NOMO-1 treated with DMSO at 0.1 percent for 48 hours (cell line): ENCODE data around the gene DTD2.
"Not testable (repeated sequence)": the region's sequence is repeated elsewhere in the genome, so short reads cannot be mapped to it uniquely, and the experiment has no call there.

ENCODE experiments used
- DNase-seq: peaks from one replicate; lab custom pipeline; 2025; ENCODE audit not compliant: unreplicated experiment; lab: John Stamatoyannopoulos, UW

Gene DTD2

DNA sequence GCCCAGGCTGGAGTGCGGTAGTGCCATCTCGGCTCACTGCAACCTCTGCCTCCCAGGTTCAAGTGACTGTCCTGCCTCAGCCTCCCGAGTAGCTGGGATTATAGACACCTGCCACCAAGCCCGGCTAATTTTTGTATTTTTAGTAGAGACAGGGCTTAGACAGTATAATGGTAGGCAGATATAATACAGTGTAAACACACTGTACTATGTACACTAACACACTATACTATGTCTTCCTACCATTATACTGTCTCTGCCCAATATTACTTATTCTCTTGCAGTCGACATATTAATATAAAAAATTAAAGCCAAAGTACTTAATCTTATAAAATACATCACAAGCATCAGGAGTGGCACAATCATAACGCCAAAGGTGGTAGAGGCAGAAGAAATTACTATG is 15.0 kb downstream of the DTD2 start:
- no peak for DNase-seq

DNA sequence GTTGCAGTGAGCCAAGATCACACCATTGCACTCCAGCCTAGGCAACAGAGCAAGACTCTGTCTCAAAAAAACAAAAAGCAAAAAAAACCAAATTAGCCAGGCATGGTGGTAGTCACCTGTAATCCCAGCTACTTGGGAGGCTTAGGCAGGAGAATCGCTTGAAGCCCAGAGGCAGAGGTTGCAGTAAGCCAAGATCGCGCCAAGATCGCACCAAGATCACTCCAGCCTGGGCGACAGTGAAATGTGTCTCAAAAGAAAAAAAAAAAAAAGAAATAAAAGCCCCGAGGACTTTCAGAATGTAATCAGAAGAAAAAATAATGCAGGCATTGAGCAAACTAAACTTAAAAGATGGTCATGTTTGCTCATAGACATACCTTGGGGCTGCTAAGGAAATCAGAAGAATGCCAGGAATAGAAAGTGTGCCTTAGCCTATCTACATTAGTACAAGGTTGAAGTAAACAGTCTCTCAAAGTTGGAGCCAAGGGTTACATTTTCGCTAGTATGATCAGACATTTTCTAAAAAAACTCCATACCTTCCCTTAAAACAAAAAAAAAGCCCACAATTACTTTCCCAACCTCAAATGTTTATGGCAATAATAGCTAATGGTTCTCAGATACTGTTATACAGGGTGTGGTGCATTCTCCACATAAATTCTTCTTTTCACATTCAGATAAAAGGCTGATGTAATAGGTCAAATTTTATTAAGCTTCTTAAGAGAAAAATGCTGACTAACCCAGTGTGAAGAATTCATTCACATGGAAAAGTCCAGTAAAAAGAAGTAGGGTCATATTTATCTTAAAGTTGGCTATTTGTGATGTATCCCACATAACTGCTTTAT is 15.8 kb downstream of the DTD2 start:
- no peak for DNase-seq

DNA sequence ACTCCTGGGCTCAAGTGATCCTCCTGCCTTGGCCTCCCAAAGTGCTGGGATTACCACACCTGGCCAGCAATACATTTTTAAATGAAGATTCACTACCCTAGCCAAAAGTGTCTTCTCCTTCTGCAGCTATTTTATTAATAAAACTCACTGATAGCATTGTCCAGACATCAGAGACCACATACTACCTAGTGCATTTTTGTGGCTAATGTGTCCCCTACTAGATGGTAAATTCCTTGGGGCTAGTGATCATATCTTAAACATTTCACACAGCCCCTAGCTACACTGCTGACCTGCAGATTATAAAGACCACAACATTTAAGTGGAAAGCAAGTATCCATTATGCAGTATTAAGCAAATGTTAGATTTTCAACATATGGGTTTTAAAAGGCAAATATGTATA is 17.0 kb downstream of the DTD2 start:
- DNase-seq = no peak

DNA sequence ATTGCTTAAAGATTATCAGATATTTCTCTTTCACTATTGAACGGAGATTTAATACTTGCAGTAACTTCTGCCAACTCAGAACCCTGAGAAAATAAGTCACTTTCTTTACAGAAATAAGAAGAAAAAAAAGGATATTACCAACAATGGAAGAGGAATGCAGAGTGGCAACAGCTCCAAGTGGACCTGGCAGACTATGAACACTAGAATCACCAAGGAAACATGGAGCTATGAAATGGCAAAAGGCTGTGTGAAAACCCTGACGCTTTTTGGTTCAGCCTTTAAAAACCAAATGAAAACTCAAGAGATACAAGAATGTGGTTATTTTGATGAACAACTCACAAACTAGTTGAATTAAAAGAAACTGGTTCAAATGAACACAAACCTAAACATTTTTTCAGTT is 17.7 kb downstream of the DTD2 start:
- no peak for DNase-seq

DNA sequence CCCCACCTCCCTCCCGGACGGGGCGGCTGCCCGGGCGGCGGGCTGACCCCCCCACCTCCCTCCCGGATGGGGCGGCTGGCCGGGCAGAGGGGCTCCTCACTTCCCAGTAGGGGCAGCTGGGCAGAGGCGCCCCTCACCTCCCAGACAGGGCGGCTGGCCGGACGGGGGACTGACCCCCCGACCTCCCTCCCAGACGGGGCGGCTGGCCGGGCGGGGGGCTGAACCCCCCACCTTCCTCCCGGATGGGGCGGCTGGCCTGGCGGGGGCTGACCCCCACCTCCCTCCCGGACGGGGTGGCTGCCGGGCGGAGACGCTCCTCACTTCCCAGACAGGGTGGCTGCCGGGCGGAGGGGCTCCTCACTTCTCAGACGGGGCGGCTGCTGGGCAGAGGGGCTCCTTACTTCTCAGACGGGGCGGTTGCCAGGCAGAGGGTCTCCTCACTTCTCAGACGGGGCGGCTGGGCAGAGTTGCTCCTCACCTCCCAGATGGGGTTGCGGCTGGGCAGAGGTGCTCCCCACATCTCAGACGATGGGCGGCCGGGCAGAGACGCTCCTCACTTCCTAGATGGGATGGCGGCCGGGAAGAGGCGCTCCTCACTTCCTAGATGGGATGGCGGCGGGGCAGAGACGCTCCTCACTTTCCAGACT is 20.1 kb downstream of the DTD2 start:
- DNase-seq = not testable (repeated sequence)

DNA sequence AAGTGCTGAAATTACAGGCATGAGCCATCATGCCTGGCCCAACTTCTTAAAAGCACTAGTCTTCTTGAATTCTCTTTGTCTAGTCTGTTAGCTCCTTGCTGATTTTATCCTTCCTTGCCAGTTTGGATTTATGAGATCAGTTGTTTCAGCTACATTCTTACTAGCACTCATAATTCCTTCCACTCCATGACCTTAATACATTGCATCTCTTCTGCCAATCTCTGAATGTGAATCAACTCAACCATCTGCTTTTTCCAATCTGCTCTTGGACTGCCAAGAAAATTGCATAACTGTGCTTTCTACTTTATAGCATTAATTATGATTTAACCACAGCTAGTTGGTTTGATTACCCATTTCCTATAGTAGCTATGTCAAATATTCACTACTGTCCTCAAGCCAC is 22.0 kb downstream of the DTD2 start:
- DNase-seq = peak; percentile 47

DNA sequence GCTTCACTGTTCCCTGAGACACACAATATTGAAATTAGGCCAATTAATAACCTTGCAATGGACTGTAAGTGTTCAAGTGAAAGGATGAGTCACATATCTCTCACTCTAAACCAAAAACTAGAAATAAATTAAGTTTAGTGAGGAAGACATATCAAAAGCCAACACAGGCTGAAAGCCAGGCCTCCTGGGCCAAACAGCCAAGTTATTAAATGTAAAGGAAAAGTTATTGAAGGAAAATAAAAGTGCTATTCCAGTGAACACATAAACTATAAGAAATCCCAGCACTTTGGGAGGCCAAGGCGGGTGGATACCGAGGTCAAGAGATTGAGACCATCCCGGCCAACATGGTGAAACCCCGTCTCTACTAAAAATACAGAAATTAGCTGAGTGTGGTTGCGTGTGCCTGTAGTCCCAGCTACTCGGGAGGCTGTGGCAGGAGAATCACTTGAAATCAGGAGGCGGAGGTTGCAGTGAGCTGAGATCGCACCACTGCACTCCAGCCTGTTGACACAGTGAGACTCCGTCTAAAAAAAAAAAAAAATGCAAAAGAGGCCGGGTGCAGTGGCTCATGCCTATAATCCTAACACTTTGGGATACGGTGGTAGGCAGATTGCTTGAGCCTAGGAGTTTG is 26.6 kb downstream of the DTD2 start:
- no peak for DNase-seq

DNA sequence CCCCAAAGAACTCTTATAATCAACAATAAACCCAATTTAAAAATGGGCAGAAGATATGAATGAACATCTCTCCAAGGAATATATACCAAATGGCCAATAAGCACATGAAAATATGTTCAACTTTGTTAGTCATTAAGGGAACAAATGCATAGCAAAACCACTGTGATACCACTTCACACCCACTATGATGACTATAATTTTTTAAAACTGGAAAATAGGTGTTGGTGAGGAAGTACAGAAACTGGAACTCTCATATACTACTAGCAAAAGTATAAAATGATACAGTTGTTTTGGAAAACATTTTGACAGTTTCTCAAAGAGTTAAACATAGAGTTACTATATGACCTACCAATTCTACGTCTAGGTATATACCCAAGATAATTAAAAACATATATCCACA is 27.5 kb downstream of the DTD2 start:
- no peak for DNase-seq

DNA sequence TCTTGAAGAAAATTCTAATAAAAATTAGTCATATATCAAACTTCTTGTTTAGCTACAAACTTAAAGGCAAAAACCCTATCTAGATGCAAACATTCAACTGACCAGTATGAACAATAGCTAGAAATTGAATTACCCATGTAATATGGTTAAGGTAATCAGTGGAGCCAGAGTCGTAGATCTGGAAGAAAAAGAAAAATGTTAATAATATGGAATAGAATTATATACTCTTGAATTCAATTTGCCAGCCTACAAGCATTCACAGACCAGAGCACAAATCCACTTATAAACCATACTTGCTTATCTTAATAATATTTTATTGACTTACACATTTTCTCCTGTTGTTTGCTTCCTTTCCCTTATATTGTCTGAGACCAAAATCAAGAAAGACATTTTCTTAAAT is 29.3 kb downstream of the DTD2 start:
- no peak for DNase-seq

DNA sequence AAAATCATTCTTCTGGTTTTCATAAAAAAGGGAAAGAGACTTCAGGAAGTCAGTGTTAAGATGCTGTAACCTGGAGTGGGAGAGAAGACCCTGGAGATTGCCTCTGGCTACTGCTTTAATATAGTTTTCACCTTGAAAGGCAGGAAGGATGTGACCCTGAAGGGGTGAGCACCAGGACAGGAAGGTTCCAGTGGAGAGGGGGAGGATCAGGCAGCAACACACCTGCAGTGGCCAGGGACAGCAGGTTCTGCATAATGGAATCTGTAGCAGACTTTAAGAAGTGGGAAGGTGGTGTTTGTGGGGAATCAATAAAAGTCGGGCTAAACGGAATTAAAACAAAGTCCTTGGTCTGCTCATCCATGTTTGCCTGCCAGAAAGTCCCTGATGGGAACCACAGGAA is 30.6 kb downstream of the DTD2 start:
- no peak for DNase-seq

DNA sequence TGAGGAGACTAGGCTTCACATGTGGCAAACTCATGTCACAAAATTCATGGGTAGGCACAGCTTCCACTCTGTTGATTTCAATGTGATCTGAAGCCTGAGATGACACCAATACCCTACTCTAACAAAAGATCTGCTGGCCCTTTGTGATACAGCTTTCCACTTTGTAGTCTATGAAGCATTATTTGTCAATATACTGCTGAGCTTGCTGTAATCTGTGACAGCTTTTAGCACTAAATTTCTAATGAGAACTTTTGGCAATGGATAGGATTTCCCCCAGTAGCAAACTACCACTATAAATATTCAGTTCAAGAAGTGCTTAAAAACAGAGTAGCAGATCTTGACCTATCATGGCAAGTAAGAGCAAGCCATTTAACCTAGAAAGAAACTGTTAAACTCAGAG is 31.4 kb downstream of the DTD2 start:
- DNase-seq = no peak

DNA sequence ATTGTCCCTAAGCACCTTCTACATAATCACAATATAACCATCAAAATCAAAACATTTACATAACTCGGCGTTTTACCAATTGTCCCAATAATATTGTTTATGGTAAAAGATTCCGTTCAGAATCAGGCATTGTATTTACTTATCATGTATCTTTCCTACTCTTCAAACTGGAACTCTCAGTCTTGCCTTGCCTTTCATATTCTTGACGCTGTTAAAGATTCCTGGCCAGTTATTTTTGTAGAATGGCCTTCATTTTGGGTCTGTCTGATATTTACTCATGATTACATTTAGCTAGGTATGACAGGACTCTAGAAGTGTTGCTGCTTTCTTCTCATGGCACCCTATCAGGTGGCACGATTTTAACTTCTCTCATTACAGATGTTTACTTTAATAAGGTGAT is 36.1 kb downstream of the DTD2 start:
- no peak for DNase-seq

DNA sequence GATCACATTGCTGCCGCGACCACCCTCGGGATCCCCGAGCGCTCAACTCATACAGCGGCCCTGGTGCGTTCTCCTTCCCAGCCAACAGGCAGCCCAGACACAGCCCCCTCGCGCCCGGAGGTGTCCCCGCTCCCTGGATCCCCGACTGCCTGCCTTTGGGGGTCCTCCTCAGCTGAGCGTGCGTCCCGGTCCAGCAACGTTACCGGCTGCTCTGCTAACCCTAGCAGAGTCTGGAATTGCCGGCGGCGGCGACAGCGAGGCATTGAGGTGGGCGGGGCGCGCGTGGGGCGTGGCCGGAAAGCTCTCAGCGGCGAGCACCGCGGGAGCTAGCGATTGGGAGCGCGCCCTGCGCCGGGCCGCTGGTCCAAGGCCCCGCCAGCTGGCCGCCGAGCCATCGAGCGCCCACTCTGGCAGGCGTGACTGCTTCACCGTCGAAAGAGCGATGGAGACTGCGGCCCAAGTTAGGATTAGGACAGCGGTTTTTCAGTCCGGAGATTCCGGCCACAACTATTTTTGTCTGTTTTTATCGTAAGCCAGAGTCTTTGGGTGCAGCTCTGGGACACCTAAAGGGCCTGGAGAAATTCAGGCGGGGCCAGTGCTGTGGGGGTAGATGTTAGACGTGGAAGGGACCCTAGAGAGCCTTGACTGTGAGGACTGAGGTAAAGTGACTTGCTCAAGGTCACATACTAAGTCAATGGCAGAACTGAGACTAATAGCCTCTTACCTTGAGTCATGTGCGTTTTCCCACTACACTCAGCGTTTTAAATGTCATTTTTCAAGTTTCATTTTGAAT is 36.8 kb downstream of the DTD2 start, which contains the start of gene HEATR5A:
TSS of gene HEATR5A (minus strand) at position 232 of the 793 bp plus-strand sequence. CDS start 17,575 bp downstream, outside the sequence.
- peak; percentile 95 for DNase-seq

DNA sequence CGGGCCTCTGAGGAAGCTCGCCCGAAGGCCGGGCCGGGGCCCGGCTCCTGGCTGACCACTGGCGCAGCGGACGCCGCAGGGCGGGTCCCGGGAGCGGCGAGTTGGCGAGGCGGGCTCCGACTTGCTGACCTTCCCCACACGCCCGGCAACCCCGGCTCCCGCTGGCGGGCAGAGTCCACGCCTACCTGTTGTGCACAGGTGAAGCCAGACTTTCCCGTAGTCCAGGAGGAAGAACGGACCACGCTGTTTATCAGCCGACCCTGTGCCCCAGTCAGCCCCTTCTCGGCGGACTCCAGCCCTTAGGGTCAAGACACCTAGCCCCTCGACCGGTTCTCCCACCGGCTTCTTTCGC is 37.4 kb downstream of the DTD2 start:
- DNase-seq = no peak

DNA sequence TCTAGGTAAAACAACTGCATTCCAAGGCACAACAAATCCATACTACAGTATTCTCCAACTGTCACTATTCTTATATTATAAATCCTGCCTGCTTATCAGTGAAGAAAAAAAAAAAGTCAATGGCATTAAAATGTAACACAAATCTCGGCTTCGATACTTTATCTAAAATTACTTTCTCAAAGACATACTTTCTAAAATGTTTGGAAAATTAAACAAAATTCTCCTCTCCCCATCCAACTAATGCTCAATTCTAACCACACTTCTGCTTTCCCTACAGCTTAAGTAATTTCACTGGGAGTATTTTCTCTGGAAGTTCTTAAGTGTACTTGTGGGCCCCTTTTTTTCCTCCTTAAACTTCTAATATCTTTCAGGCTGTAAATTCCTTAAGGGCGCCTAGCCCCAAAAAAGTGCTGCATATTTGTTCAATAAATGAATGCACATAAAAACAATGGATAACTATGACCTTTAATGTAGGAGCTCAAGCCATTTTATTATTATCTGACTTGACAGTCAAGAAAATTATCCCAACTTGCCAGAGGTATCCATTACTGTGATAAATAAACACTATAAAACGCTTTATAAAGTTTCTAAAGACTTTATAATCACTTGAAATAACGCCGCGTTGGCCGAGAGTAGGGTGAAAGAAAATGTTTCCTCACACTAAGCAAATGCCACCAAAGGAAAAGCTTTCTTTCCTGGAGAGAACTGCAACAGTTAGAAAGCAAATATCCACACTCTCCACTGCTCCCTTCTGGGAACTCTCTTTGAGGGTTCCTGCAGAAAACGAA is 37.9 kb downstream of the DTD2 start:
- no peak for DNase-seq

DNA sequence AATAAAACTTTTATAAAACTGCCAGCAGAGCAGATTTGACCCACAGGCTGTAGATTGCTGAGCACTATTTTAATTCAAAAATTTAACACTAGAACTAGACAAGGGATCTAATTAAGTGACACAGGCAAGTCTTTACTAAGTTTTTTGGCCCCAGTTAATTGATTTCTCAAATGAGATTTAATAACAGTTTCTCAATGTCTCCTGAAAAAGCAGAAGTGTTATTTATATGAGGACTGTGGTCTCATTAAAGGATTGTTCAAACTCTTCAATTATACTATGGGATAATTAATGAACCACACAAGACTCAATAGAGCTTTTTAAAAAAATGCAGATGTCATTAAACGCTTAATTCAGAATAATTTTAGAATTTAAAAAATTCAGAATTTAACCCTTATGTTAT is 38.9 kb downstream of the DTD2 start:
- DNase-seq = peak; percentile 62

DNA sequence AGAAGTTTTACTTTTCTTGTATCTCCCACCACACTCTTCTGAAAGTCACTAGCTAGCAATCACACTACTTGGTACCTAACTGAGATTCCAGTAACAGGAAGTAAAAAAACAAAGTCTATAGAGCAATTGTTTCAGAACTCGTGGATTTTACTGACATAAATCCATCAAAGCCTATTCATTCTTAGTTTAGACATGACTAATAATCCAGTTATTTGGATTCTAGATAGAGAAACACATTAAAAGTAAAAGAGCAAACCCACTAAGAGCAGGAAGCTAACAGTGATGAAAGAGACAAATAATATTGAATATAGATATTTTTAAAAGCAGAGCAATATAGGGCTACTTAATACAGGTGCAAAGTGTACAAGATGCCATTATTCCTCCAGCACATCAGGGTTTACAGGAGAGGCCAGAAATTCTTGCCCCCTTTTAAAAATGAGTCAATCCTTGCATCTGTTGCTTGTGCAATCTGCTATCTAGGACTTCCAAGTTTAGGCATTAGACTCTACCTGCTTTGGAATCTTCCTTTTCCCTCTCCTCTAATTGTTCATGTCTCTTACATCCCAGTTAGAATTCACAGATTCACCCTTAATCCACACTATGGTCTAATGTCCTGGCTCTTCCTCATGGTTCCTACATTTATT is 43.0 kb downstream of the DTD2 start:
- DNase-seq = peak; percentile 18

DNA sequence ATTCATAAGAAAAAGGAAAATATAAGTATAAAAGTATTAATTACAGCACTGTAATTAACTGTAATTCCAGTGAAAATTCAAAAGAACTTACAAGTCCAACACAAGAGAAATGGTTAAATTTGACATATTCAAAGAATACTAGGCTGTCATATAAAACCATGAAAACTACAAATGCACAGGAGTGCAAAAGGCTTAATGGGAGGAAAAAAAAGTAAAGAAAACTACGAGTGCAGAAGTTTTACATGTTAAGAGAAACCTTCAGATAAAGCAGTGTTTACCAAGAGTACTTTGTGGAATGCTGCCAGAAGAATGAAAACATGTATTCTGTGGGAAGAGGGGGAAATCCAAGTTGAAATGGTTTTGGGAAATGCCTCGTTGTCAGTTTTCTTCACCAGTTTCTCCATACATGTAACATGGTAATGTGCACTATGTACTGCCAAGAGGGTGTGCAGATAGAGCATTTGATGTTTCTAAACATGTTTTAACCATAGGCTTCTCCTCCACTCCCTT is 46.0 kb downstream of the DTD2 start:
- no peak for DNase-seq

DNA sequence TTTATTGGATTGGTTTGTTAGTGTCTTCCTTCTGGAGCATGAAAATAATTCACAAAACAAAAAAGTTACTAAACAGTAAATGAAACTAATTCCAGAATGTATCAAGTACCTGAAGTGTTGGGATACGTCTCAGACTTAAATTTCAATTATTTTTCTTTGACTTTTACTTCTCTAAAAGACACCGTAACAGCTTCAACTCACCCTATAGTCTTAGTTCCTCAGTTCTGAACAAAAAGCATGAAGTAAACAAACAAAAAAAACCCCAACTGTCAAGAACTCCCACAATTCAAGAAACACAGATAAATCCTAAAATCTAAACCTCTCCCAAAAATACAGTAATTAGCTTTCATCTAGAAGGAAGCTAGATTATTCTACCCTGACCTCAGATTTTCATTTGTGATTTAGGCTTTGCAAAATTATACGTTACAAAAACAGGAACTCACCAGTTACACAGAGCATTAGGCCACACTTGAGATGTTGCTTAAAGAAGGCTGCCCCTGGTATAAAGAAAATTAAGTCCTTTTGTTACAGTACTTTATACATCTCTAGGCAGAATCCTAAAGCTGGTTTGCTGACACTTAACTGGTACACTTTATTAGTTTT is 47.2 kb downstream of the DTD2 start:
- peak; percentile 91 for DNase-seq

DNA sequence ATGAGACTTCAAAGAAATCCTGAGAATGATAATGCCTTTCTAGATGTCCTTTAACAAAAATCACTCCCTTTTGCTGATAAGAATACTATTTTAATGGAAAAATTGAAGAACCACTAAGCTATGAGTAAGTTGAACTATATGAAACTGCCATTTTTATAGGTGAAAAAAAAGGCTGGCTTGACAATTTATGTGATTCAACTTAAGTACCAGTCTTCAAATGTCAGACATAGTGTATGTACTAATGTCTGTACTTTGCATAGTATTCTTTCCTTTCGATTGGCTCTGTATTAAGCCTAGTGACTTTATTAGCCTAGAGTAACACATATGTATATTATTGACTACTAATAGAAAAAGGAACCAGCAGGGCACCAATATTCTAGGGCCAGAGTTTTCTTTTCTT is 48.9 kb downstream of the DTD2 start:
- no peak for DNase-seq
